GM18909 (cell line): ENCODE measurements around the gene THAP11.
A peak's percentile ranks its signal among the peaks of the same experiment; 100 is the strongest.
"Not testable (repeated sequence)": the region's sequence is repeated elsewhere in the genome, so short reads cannot be mapped to it uniquely, and the experiment has no call there.

Source experiments
- ATAC-seq: cut with Tn5 transposase; IDR thresholded peaks from one replicate; pipeline ENCODE4 v1.9.1; 2021; ENCODE audit warnings: mild to moderate bottlenecking; ENCODE audit not compliant: unreplicated experiment, poor library complexity

THAP11 gene

DNA sequence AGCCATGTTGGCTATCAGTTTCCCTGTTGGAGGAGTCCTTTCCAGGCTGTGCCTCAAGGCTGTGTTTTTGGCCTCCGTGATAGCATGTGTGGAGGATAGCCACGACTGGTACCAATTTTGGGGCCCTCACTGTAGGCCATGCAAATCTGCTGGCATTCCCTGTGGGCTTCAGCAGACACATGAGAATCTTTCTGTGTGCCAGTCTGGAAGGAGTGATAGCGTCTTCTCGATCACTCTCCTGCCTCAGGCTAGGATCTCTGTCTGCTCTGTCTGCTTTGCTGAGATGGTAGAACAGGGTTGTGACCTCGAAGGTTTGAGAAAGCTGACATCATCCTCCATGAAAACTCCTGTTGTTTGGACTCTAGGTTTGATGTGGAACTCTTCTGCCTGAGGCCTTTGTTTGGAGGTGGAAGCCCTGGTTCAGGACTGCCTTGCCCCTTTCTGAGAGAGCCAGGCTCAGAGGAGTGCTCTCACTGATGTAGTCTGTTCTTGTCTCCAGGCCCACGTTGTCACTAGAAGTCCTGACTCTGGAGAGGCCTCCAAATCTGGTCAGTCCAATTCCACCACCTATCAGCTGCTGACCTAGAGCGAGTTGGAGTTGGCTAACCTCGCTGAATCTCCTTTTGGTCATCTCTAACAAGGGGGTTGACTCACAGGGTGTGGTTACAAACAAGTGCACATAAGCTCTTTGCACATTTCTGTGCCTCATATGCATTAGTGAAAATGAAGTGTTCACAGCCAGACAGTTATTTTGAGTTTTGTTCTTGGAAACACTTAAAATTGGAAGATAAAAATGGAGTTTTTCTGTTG, 18.7 kb downstream of the THAP11 start:
- no peak for ATAC-seq

DNA sequence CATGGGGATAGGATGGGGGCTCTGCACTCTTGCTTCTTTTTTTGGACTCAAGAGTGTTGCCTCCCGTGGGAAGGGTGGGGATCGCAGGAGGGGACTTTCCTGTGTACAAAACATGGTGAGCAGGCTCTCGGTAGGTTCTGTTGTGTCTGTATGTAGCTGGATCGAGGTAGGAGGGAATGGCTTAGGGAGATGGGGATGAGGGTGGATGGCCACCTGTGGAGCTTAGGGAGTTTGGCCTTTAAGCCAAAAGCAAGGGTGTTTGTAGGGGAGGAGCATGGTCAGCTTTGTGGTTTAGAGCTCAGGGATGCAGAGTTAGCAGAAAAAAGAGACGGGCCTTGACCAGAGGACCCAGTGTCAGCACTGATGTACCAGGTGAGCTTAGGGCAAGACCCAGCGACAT, 19.8 kb downstream of the THAP11 start:
- ATAC-seq = no peak

DNA sequence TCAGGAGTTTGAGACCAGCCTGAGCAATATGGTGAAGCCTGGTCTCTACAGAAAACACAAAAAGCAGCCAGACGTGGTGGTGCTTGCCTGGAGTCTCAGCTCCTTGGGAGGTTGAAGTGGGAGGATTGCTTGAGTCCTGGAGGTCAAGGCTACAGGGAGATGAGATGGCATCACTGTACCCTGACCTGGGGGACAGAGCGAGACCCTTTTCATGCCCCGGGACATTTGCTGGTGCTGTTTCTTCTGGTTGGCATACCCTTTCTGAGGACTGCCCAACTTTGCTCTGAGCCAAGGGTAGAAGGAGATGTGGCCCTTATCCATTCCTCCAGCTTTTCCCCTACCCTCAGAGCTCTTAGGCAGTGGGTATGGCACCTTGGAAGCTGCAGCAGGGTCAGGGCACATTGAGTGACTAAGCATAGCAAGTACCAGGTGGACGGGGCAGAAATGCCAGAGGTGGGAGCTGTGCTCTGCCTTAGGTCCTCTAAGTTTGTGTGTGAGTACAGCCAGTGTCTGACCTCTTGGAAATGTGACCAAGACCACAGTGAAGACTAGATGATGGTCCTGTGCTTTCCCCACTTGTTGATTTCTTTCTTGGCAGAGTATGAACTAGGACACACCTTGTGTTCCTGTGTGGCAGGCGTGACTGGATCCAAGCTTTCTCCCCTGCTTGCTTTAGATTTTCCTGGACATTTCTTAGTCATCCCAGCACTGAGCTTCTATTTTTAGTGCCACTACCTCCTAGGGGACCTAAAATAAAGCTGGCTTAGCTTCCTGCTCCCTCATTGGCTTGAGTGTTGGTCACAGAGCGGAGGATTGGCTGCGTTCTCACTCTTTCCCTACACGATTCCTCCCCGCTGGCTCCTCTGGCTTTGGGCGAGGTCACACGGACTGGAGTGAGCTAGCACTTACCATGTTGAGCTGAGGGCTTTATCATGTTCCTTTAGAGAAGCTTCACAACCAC, 20.8 kb downstream of the THAP11 start:
- ATAC-seq = no peak

DNA sequence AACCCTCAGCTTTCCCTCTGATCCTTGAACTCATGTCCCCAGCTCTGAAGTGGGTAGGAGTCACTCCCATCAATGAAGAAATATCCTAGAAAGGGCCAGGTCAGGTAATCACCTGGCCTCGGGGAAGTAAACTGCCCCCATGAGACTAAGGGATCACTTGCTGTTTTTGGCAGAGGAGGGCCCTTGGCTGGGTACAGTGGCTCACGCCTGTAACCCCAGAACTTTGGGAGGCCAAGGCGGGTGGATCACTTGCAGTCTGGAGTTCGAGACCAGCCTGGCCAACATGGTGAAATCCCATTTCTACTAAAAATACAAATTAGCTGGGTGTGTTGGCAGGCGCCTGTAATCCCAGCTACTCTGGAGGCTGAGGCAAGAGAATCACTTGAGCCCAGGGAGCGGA, 21.9 kb downstream of the THAP11 start:
- not testable (repeated sequence) for ATAC-seq

DNA sequence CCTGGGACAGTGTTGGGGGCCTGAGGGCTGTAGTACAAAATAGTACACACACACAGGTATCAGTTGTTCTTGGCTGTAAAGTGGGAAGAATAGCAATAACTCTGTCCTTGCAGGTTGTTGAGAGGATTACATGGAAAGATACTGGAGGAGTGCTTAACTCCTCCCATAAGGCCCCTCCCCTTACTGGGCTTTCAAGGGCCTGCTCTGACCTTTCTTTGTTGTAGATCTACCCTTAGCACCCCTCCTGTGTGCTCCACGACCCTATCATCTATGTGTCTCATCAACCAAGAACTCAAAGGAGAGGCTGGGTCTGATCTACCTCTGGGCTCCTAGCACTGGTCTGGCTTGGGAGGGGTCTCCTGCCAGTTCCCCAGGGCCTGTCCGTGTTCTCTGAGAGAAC, 22.5 kb downstream of the THAP11 start:
- no peak for ATAC-seq

DNA sequence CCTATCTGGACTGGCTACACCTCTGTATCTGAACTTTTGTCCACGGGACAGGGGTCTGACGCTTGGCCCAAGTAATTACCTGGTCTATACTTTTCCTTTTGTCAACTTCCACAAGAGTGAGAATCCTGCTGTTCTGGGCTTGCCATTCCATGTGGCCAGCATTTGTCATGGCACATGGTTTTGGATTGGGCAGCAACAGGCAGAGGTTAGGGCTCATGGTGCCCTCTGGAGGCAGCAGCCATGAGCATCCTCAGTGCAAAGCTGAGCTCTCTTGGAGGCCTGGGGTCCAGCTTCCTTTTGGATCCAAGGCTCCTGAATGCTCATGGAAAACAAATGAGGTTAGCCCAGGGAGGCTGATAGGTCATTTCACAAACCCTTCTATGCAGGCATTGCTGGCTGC, 23.2 kb downstream of the THAP11 start:
- no peak for ATAC-seq

DNA sequence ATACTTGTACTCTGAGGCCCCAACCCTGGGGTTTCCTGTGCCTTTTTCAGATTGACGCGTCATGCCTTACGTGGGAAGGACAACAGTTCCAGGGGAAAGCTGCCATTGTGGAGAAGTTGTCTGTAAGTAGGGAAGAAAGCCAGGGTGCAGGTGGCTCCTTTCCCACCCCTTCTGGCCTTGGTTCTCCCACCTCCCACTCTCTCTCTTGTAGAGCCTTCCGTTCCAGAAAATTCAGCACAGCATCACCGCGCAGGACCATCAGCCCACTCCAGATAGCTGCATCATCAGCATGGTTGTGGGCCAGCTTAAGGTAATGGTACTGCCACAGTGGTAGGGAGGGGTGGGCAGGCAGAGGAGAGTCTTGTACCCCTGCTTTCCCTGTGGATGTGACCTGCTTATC, 26.2 kb downstream of the THAP11 start:
- no peak for ATAC-seq

DNA sequence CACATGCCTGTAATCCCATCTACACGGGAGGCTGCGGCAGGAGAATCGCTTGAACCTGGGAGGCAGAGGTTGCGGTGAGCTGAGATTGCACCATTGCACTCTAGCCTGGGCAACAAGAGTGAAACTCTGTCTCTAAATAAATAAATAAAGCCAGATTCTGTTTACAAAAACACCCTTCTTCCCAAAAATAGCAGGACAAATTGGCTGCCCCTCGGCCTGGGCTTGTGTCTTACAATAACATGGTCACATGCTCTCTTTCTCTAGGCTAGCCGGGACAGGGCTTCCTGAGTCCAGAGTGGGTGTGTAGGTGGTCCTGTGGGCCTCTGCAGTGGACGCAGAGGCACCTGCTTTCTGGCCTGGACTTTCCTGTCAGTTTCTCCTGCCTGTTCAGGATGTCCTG, 27.5 kb downstream of the THAP11 start:
- no peak for ATAC-seq

DNA sequence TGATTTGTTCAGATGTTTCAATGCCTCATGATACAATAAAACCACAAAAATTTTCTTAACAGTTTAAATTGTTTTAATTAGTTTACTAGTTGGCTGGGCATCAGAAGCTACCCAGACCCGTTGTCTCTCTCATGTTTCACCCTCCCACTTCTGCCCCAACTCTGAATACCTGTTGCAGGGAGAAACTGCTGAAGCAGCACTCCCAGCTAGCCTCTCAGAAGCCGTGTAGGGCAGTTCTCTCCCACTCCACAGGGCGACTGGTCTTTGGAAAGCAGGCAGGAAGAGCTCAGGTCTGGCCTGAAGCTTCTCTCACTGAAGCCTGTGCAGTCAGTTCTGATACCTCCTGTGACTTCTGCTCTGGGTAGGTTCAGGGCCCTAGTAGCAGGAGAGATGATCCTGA, 29.1 kb downstream of the THAP11 start:
- no peak for ATAC-seq

DNA sequence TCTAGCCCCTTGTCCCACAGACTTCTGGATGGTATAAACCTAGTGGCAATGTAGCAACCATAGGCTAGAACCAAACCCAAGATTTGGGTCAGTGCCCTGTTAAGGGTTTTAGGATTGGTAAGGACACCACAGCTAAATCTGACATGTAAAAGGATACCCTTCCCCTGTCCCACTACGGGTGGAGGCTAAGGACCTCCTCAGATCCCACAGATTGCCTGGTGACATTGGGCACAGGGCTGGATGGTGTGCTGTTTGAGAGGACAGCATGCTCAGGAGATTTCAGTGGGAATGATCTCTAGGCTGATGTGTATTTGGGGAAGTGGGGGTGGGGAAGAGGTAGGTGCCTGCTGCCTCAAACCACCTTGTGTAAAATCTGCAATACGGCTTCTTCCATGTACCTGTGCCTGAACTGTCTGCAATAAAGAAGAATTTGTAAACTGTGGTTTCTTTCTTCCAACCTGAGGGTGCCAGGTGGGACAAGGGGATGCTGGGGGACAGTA, 30.1 kb downstream of the THAP11 start:
- ATAC-seq = no peak

DNA sequence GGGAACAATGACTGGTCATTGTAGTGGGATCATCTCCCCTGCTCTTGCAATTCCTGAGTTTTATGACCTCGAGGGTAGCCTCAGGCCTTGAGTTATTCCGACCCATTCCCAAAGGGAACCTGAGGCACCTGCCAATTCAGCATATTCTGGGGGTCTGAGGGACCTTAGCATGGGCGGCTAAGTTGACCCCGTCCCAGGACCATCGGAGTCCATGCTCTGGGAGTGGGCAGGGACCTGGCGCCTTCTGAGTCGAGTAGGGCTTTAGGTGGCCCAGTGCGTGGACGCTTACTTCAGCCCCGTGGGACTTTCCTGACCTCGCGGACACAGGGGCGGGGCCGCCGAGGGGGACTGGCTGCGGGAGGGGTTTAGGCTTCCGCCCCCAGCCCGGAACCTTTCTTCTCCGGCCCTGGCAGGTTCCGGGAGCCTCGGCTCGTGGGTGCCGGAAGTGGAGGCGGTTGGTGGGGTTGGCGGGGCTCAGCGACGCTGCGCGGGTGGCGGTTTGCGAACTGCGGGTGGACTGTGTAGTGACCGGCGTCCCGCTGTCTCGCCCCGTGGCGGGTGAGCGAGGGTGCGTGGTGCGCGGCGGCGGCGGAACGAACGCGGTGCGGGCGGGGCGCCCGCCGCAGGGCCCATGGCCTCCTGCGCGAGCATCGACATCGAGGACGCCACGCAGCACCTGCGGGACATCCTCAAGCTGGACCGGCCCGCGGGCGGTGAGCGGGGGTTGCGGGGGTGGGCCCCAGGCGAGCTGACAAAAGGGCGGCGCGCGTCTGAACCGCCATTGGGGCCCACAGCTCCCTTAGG, 30.7 kb downstream of the THAP11 start, which contains the start of gene EDC4:
TSS of gene EDC4 (plus strand) at position 422 of the 804 bp plus-strand sequence. CDS start at position 632, 210 bp downstream.
- peak; percentile 81 for ATAC-seq

DNA sequence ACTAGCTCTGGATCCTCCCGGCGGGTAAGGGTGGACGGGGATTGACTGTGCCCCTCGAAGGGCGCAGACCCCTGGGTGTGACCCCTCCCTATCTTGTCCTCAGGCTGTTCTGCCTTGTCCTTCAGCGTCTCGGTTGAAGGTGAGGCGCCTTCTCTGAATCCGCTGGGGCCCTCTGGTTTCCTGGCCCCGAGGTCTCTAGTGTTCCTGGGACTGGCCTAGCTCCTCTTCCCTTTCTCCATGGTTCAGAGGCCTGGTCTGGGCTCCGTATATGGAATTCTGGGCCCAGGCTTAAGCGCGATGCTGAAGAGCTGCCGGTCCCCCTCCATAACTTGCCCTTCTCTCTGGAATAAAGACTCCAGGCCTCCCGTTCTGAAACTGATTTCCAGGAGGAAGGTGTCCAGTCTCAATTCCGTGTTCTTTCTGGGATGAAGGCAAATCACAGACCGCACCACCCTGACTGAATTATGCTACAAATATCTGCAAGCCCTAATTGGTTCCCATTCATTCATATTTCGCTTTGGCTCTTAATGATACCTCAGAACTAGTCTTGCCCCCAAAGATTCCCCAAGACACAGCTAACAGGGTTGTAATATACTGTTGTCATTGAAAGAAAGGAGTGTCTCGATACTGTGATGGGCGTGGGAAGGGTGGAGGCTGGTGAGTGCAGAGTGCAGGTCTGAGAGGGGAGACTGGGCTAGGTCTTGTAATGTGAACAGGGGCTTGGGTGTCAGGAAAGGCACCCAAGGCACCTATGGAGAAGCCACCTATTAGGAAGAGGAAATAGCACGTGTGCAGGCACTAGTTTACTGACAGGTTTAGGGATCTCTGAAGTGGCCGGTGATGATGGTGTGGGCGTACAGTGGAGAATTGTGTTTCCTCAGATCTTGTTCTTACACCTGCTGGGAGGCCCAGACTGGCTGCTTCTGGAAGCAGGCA, 31.6 kb downstream of the THAP11 start:
- peak; percentile 15 for ATAC-seq

DNA sequence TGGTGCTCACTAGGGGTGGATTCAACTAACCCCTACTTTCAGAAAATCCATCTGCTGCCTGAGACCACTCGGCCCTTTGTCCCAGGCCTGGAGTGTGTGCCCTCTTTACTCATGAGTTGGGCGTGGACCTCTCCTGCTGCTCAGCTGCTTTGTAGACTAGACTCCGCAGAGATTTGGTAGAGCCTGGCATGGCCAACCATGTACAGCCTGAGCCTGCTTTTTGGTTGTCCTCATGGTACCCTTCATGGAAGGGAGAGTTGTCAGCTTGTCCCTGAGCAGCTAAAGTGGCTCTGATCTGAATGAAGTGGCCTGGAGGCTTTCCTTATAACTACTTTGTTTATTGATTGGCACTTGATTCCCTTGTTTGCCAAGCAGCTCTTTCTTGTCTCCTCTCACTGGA, 32.3 kb downstream of the THAP11 start:
- no peak for ATAC-seq

DNA sequence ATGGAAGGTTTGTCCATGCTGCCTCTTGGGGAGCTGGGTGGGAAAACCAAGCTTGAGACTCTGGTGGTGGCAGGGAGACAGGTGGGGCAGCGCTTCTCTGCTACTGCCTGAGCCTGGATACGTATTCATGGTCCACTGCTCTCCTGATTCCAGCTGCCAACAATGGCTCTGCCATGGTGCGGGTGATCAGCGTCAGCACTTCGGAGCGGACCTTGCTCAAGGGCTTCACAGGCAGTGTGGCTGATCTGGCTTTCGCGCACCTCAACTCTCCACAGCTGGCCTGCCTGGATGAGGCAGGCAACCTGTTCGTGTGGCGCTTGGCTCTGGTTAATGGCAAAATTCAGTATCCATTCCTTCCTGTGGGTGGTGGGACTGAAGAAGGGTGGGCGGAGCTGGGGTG, 34.9 kb downstream of the THAP11 start:
- no peak for ATAC-seq

DNA sequence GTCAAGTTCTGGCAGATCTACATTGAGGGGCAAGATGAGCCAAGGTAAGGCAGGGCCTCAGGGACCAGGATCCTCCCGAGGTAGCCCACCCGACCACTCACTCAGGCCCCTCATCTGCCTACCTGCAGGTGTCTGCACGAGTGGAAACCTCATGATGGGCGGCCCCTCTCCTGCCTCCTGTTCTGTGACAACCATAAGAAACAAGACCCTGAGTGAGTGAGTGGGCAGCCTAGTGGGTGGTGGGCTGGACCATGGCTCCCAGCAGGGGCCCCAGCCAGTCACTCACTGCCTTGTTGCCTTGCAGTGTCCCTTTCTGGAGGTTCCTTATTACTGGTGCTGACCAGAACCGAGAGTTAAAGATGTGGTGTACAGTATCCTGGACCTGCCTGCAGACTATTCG, 36.1 kb downstream of the THAP11 start:
- no peak for ATAC-seq

DNA sequence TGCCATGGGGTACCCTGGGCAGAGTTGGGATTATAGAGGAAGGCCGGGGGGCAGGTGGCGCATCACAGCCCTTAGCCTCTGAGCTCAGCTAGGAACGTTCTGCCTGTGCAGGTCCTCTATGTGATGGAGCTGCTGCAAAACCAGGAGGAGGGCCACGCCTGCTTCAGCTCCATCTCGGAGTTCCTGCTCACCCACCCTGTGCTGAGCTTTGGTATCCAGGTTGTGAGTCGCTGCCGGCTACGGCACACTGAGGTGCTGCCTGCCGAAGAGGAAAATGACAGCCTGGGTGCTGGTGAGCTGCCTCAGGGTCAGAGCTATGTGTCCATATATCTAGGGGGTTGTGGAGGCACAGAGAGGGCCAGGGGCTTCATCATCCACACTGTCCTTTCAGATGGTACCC, 36.7 kb downstream of the THAP11 start:
- ATAC-seq = no peak

DNA sequence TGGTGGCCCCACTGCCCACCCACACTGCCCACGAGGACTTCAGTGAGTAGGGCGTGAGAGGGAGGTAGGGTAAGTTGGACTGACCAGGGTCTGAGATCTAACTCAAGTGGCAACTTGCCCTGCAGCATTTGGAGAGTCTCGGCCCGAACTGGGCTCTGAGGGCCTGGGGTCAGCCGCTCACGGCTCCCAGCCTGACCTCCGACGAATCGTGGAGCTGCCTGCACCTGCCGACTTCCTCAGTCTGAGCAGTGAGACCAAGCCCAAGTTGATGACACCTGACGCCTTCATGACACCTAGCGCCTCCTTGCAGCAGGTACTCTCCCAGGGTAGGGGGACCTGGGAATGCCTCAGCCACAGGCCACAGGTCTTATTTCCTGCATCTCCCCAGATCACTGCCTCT, 37.3 kb downstream of the THAP11 start:
- no peak for ATAC-seq

DNA sequence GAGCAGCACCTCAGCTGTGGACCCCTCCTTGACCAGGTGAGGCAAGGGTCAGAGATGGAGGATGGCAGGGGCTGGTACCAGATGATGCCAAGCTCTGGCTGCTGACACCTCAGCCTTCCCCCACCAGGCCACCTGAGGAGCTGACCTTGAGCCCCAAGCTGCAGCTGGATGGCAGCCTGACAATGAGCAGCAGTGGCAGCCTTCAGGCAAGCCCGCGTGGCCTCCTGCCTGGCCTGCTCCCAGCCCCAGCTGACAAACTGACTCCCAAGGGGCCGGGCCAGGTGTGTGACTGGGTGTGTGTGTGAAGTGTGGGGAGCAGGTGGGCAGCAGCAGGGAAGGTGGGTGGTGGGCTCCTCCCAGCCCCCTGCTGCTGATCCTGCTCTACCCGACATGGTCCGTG, 37.8 kb downstream of the THAP11 start:
- no peak for ATAC-seq

DNA sequence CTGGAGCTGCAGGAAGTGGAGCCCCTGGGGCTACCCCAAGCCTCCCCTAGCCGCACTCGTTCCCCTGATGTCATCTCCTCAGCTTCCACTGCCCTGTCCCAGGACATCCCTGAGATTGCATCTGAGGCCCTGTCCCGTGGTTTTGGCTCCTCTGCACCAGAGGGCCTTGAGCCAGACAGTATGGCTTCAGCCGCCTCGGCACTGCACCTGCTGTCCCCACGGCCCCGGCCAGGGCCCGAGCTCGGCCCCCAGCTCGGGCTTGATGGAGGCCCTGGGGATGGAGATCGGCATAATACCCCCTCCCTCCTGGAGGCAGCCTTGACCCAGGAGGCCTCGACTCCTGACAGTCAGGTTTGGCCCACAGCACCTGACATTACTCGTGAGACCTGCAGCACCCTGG, 38.5 kb downstream of the THAP11 start:
- ATAC-seq = no peak
